ENCODE results near the gene TCN1.
"Not testable (repeated sequence)": the region's sequence is repeated elsewhere in the genome, so short reads cannot be mapped to it uniquely, and the experiment has no call there.

- TF ChIP-seq POLR2A (IDR thresholded peaks at IDR 0.05; ENCODE audit: low read length); GATA1 (IDR thresholded peaks at IDR 0.05; ENCODE audit: low read depth, low read length): not testable (repeated sequence)
Observed at GRCh38 chr11:59849551-59849950, 16.7 kb downstream of the TCN1 start.
